NCI-H524 treated with DMSO at 0.1 percent for 48 hours (cell line): Measurements from ENCODE around the gene GK2.

Source experiments
- DNase-seq: peaks from one replicate; lab custom pipeline; 2025; lab: John Stamatoyannopoulos, UW

GK2 gene

DNA sequence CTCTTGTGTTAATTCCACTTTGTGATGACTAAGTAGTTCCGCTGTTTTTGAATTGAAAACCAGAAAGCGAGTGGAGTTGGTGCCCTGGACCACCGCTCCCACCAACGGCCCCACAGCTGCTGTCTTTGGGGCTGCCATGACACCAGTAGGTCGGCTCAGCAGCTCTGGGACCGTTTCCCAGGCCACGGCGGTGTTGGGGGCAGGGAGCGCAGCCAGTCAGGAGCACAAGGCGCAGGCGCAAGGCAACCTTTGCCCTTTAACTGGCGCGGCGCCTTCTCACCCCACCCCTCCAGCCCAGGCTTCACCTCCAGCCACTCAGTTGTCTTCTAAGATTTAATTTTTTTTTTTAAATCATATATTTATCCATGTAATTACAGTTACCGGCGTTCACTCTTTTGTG lies at the start of gene GK2:
Gene GK2, minus strand, starts transcription at position 166 of the 400 bp plus-strand sequence. Its CDS starts 28 bp downstream, at position 138.
- no peak for DNase-seq

GRCh38 chr4:79455216-79455615 lies 47.2 kb upstream of the GK2 start:
- DNase-seq, result no peak

GRCh38 chr4:79454656-79455055 lies 46.6 kb upstream of the GK2 start:
- DNase-seq, result no peak

GRCh38 chr4:79450053-79450452 lies 42.0 kb upstream of the GK2 start:
- DNase-seq, result peak; percentile 0

- no peak for DNase-seq
Observed at GRCh38 chr4:79446145-79446544, 38.1 kb upstream of the GK2 start.

DNA sequence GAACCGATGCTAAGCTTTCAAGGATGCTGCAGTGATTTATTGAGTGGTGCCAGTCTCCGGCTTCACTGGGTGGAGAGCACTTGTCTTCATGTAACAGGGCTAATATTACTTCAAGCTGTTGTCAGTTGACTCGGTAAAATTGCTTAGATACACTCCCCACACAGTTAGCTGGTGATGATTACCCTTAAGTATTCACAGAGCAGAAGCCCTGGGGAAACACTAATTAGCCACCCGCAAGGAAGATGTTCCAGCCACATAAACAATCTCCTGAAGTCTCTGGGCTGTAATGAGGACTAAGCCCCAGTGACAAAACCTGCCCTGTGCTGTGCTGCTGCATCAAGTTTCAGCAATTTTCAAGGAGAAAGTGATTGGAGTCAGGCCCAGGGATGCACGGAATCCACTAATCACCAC lies 37.3 kb upstream of the GK2 start:
- peak; percentile 92 for DNase-seq

- no peak for DNase-seq
Observed at GRCh38 chr4:79442422-79442821, 34.4 kb upstream of the GK2 start.

- DNase-seq, result no peak
Observed at GRCh38 chr4:79439489-79439888, 31.5 kb upstream of the GK2 start.

GRCh38 chr4:79431839-79432238 lies 23.8 kb upstream of the GK2 start:
- no peak for DNase-seq

DNA sequence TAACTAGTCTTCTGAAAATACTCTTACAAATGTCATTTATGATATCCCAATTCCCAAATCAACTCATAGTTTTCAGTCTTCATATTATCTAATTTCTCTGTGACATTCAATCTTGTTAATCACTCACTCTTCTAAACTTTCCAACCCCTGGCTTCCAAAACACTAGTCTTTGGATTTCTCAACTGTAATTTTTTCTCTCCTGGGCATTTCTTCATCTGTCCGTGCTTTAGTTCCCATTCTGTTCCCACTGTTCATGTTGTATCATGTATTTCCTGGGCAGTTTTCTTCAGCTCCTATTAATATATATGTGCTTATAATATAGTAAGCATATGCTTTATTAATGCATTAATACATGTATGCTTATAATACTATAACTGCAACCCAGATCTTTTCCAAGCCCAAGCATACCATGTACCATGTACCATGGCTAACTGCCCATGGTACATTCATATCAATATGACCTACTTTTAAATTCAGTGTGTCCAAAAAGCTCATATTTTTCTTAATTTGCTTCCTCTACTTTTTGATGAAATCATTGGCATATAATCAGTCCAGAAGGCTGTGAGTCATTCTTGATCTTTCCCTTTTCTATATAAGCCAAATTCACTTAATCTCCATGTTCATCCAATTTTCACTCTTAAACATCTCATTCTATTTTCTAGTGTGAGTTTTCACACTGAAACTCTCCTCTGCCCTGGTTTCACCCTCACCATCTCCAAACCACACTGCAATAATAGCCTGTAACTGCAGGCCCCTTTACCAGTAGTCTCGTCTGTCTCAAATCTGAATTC lies 21.3 kb upstream of the GK2 start:
- DNase-seq, result no peak

DNA sequence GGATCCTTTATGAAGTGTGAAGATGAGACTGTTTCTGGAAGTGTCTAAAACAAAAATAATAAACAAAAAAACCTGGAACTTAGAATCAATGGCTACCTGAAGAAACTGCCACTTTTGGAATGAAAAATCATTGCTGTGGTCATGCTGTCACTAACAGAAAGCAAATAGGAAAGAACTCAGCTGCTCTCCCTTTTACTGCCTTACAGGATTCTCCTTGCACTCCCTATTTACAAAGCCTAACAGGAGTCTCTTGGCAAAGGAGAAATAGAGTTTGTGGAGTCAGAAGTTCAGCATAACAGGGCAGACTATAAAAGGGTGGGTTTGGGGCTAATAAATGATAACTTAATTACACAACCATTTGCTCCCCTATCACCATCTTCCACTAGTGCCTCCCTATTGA lies 19.0 kb upstream of the GK2 start:
- no peak for DNase-seq

- DNase-seq, result no peak
Observed at GRCh38 chr4:79425586-79425985, 17.6 kb upstream of the GK2 start.

DNA sequence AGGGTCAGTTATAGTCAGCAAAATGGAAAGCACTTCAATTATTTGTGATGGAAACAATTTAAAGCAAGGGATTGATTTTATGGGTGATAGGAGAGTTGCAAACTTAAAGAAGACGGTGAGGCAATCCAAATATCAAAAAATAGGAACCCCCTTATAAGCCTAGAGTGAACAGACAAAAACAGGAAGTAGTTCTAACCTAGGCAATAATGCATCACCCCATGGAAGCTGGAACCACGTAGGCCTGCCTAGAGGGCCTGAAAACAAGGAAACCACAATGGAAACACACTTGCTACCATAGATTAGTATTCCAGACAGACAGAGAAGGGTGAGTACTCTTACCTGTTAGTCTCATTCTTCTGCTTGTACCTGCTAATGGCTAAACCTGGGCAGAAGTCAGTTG lies 13.5 kb upstream of the GK2 start:
- DNase-seq, result no peak

- DNase-seq, result peak; percentile 44
Observed at GRCh38 chr4:79413886-79414285, 5.9 kb upstream of the GK2 start.

DNA sequence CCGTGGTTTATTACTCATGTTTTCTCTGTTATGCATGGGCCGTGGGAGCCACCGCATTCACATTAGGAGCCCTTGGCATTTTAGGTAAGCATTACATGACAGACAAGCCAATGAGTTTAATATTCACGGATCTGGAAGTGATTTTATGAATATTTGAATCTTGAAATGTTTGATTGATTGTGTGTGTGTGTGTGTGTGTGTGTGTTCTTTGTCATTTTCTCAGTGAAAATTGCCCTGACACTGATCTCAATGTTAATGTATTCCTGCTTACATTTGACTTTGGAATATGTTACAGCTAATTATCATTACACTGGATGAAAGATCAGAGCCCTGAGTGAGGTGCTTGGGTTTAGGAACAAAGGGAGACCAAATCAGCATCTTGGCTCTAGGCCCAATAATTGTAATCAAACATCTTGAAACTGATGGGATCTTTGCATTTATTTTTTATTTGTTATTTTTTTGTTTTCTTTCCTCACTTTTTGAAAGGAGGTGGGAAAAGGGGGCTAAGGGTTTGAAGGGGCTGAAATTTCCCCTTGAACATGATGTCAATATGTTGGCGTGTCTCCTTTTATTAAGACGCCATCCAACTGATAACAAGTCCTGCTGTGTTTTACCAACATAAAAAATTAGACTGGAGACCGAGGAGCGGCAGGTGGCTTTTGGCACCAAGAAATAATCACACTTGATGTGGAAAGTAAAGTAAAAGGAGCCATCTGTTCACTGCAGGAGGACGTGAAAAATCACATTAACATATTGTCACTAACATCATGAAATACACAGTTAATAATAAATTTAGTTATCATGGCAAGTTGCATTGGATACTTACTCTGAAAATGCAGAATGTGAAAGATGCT lies 5.2 kb upstream of the GK2 start:
- DNase-seq, result peak; percentile 88

DNA sequence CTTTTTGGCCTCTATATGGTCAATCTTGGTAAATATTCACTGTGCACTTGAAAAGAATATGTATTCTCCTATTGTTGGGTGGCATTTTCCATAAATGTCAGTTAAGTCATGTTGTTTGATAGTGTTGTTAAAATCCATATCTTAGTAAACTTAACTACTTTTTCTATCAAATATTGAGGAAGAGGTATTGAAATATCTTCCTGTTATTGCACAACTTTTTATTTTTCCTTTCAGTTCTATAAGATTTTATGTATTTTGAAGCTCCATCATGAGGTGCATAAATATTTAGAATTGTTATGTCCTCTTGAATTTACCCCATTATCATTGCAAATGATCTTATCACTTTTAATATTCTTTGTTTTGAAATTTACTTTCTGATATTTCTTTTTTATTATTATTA lies 3.4 kb downstream of the GK2 start:
- no peak for DNase-seq

- DNase-seq, result no peak
Observed at GRCh38 chr4:79403356-79403755, 4.7 kb downstream of the GK2 start.

GRCh38 chr4:79402332-79402851 lies 5.6 kb downstream of the GK2 start:
- no peak for DNase-seq

DNA sequence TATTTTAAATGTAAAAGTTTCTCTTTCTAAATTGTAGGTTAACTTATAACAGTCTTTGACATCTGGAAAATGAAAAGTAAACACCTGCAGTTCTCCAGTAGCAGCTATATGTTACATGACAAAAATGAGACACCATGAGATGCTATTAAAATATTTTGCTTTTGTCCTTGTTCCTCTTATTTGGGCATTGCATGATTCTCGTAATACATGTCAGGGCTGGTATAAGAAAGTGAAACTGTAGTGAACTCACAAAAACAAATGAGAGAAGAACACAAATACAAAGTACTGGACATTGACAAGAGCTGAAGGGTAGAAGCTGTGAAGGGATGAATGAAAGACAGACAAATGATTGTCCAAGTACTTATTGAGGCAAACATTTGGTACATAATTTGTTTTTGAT lies 9.0 kb downstream of the GK2 start:
- DNase-seq, result no peak

DNA sequence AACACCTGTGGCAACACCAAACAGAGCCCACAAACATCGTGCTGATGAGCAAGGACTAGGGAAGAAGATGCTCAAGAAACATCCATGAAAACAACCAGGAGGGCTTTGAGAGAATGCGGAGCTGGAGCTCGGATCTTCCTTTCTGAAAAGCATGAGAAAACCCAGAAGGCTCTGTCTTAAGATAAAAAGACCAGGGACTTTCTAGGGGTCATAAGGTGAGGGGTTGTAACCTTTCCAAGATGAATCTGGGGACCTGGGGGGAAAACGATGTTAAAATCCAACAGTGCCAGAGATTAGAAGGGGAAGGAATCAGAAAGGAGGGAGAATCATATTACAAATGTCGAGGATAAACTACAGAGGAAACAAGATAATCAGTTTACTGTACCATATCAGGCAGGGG lies 10.1 kb downstream of the GK2 start:
- no peak for DNase-seq

GRCh38 chr4:79396794-79397193 lies 11.2 kb downstream of the GK2 start:
- DNase-seq, result no peak

DNA sequence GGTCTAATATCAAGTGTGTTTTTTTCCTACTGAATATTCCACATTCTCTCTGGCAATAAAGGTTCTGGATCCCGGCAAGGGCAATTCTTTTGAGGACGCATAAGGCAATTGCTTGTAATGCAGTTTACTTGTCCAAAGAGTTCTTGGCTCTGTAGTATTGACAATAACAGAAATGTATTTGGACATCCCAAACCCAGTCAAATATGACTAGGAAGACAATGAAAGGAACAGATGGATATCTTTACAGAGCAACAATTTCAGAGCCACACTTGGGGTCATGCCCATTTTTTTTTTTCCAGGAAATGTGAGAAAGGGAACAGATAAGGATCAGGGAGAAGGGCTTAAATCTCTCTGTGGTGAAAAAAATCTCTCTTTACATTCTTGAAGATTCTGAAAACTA lies 12.2 kb downstream of the GK2 start:
- no peak for DNase-seq

- no peak for DNase-seq
Observed at GRCh38 chr4:79390890-79391289, 17.1 kb downstream of the GK2 start.
